DOHH2 (cell line): Measurements from ENCODE around the gene HDAC4.

Experiments
- CTCF ChIP-seq: fragments of 200-600 bp; sonication (generic); IDR thresholded peaks from one replicate; pipeline ENCODE4 v1.5.1; 2014; ENCODE audit warnings: antibody characterized with exemption, mild to moderate bottlenecking, low read depth, low read length; ENCODE audit not compliant: poor library complexity, severe bottlenecking
- EZH2phosphoT487 ChIP-seq: fragments of 200-600 bp; sonication (generic); IDR thresholded peaks from 2 replicates; pipeline ENCODE4 v1.6.1; 2017; ENCODE audit warnings: borderline replicate concordance, mild to moderate bottlenecking, antibody characterized with exemption, low read length, moderate library complexity, mixed read lengths

DNA sequence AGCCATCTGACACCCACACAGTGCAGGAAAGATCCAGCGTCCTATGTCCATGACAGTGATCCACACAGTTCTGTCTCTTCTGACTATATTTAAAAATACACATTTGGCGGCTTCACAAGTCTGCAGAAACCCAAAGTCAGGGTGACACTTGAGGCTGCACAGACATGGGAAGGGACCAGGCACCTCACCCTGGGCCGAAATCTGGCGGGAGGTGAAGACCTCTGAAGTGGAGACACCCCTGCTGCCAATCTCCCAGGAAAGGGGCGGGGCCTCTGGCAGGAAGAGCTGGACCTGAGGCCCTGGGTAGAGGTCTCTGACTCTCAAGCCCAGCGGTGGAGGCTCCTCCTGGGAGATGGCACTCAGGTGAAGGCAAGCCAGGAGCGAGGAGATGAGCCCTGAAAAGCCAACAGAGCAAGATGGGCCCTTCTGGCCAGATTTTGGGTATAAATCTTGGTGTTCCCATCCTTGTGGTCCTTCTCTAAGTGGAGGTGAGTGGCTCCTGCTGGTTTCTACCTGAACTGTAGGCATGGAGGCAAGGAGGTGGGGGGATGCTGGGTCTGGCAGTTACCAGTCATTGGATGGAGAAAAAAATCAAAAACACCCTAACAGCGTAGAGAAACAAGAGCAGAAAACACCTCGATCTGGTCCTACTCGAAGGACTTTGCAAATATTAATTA, 248.4 kb downstream of the HDAC4 start:
- TF ChIP-seq CTCF, result no peak
- TF ChIP-seq EZH2phosphoT487, result no peak
